ENCODE measurements around the gene NTM.

The NTM gene

DNA sequence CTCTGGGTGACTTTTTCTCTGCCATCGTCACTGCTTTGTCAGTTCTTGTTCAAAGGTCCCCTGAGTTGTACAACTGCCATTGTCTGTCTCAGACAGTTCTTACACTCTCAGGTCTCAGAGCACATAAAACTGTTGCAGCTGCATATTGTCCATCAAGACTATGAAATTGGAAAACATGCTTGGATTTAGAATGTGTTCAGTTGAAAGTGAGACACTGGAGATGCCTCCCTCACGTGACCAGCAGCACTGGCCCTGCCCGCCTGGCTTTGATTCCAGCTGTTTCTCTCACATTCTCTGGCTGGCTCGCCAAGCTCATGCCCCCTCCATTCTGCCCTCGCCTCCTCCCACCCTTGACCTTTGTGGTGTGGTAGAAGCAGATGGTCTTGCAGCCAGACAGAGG, 244.2 kb downstream of the NTM start:
- DNase-seq = no peak

DNA sequence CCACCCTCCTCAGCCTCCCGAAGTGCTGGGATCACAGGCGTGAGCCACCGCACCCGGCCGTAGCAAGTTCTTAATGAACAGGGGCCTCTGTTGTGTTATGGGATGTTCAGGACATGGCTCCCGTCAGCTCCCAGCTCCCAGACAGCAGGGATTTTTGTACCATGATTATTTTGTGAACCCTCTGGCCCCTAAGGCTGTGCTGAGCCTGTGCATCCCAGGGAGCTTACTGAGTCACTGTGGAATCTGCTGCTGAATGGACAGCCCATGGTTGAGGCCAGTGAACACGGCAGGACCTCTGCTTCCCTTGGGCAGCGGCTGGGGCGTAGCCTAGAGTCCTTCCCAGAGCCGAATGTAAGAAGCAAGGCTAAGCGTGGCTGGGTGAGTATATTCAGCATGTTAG, 245.2 kb downstream of the NTM start:
- no peak for DNase-seq

DNA sequence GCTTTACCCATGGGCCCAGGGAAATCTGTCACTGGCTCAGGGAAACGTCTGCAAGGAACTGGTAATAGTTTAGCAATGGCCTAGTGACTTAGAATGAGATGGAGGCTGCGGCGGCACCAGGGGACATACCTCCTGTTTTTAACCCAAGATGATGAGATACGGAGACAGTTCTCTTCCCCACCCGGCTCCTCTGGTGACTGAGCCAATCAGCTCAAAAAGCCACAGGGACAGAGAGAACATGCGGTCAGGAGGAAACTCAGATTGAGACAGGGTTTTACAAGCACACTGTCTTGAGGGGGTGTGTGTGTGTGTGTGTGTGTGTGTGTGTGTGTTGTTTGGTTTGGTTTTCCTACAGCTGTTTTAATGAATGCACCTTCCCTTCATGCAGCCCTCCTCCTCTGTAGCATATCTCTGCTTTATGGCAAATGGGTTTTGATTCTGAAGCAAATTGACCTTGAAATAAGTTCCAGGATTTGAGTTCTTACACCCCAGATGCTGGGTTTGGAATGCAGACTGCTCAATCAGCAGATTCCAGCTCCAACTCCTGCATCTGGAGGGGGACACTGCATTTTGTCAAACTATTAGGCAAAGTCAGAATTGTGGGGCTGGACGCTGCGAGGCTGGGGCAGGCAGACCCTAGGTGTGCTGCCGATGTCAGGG, 246.2 kb downstream of the NTM start:
- DNase-seq = no peak

DNA sequence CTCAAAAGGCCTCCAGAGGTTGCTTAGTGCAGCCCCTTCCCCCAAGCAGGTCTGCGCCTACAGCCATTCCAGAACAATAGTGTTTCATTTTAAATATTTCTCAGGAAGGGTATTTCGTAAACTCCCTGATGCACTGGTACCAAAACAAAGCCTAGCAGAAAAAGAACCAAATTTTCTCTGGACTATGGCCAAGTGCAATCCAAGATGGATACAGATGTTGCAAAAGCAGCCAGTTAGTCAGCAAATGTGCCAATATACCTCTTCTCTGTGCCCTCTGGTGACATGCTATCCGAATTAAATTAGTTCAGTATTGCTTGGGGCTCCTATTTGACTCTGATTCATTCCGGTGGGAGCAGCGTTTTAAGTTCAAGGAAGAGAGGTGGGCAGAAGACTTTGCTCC, 247.8 kb downstream of the NTM start:
- DNase-seq = no peak

DNA sequence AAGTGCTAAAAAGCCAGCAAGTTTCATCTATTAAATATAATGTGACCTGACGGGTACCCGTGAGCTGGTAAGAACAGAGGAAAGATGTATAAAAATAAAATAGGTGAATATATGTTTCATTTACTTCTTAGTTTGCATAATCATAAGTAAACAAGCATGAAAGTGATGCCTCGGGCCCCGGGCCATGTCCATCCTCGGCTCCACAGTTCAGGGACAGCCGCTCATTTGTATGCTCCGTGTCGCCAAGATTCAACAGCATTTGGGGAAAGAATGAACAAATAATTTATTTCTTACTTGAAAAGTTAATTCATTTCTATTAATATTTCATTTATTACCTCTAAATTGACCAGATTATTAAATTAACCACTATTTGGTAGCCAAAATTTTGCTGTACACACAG, 251.8 kb downstream of the NTM start:
- DNase-seq = no peak

DNA sequence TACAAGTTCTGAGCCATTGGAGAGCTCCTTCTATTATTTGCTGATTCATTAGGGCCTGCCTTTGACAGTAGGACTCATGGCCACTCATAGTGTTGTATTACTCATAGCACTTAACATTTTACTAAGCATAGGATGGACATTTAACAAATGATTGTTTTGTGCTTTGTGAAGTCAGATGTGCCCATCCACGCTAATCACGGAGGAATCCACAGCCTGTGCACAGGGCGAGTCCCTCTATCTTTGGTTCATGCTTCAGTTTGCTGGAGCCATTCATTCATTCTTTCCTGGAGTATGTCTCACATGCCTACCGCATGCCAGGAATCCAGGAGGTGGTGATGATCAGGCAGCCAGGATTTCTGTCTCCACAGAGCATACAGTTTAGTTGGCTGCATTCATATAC, 254.1 kb downstream of the NTM start:
- DNase-seq = no peak

DNA sequence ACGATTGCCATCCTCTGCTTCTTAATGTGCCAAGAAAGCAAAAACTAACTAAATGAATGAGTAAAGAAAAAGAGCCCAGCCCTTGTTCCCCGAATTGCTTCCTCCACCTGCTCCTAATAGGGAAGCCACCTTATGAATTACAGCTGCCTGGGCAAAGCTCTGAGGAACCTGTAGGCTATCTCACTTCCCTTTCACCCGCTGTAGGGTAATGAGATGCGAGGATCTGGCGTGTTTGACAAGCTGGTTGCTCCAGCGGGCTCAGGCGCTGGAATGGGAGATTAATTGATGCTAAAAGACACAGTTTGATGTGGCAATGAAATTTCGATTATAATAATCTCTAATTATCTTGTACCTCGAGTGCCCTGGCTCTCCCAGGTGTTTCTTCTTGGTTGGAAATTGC, 256.4 kb downstream of the NTM start:
- DNase-seq = no peak

DNA sequence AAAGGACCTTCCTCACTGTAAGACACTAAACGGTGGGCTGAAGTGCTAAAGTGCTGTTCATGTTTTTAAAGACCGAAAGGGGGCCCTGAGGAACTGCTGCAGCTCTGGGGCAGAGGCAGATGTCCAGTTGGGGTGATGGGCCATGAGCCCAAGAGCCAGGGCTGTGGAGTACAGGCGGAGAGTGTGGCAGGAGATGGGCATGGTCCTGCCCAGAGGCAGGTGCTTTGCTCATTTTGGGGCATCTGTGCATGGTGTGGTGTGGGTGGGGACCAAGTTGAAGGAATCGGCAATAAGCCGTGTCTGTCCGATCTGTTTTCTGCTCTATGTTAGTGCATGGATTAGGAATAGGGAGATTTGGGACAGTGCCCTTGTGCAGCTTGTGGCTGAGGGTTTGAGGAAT, 258.3 kb downstream of the NTM start:
- DNase-seq = no peak

DNA sequence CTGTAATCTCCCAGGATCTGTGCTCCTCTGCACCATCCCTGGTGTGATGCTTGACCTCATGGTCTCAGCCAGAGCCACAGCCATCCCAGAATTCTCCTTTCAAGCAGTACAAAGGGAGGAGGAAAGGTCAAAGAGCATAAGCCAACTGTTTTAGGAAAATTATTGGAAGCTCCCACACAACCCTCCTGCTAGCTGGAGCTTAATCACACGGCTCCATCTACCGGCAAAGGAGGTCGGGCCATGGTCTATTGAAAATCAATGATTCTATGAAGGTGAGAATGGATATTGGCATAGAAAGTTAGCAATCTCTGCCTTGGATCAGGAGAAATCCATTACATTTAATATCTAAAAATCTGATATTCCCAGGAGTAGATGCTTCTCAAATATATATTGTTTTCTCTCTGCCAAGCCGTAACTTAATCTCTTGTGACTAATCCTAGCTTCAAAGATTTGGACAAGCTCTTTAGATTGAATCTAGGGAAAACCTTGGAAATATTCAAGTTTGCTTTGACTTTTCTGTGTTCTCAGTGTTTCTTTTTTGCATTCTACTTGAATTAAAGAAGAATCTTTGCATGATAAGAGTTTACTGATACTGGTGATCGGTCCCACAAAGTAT, 259.6 kb downstream of the NTM start:
- no peak for DNase-seq

DNA sequence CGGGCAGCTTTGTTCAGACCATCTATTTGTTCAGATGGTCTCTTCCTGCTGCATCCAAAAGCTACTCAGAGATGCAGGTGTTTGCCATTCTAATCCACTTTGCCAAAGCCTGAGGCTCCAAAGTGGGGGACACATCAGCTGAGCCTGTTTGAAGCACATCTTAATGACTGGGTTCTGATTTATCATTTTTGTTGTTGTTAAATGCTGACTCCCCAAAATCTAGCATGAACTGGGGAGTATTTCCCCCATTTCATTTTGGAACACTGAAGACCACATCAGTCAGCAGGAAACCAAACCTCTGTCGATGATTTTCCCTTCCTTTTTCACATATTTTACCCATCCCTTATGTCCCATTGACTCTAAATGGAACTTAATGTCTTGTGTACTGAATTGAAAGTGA, 262.6 kb downstream of the NTM start:
- DNase-seq = no peak

DNA sequence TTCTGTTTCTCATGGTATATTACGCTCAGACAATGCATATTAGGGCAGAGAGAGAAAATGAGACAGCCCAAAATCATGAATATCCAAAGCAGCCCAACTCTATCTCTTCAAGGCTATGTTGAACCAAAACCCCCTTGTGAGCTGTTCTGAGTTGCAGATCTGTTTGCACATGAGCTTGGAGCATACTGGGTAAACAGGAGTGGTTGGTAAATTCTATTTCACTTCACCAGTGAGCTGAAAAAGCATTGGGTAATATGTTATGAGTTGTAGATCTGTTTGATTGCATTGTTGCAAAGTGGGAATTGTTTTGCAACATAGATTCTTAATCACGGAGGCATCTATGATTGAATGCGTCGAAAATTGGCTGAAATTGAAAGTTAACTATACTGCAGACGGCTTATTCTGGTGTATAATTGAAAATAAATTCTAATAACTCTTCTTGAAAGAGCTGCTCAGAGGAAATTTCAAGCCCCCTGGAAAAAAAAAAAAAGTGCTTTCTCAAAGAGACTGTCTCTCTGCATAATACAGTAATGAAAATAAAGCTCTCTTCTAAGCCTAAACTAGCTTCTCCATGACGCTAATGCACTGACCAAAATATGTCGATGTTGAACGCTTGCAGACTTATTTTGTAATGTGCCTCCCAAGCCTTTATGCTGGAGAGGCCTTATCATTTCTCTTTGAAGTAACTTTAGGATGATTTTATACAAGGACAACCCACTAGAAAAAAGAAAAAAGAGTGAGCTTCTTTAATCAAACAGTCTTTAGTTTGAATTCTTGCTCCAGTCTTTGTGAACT, 263.7 kb downstream of the NTM start:
- no peak for DNase-seq

DNA sequence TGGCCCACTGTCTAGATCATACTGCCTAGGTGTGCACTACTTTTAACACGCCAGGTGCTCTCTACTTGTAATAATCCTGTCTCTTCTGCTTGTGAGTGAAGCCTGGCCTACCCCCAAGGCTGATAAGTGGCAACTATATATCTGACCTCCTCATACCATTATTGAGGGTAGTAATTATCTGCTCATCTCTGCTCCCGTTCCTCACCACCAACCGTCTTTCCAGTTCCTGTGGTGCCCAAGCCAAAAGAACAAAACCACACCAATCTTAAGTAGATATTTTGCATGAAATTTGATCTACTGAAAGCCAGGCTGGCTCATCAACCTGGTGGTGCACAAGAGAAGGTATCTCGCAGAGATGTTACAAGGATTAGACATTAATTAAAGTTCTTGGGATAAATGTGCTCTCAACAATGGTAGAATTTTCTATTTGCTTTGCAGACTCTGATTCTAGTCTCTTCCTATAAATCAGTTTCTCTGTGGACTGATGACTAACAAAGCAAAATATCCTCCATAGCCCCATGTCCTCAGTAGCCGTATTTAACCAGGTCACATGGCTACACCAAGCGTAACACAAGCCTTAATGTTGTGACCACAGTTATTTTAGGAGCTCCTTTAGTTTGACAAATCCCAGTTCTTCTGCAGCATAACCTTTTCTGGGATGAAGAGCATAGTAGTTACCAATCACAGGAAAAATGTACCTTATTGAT, 267.2 kb downstream of the NTM start:
- DNase-seq = no peak

DNA sequence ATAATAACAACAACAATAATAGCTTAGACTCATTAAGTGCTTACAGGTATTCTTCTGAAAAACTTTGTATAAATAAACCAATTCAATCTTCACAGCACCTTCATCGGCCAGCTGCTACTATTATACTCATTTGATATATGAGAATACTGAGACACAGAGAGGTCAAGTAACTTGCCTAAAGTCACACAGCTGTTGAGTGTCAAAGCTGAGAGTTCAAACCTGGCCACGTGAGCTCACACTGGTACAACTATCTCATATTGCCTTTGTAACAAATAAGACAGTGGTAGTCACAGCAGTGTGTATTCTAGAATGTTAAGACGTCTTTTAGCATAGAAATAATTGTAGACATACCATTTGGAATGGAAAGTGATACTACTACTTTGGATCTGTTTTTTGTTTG, 268.5 kb downstream of the NTM start:
- DNase-seq = no peak

DNA sequence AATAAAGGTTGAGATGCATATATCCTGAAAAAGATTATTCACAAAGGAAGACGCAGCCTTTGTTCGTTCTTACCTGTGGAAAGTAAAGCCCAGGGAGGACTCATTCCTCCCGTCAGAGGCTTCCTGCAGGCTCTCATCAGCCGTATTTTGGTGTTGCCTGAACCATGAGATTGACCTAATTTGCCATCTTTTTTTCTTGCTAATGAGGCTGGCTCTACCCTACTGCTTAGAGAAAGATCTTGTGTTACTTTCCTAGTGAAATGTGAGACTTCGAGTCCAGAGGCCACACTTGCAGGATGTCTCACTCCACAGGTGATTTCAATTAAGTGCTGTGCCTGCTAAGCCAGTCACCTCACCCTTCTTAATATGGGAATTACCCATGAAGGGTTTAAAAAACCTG, 269.9 kb downstream of the NTM start:
- no peak for DNase-seq

DNA sequence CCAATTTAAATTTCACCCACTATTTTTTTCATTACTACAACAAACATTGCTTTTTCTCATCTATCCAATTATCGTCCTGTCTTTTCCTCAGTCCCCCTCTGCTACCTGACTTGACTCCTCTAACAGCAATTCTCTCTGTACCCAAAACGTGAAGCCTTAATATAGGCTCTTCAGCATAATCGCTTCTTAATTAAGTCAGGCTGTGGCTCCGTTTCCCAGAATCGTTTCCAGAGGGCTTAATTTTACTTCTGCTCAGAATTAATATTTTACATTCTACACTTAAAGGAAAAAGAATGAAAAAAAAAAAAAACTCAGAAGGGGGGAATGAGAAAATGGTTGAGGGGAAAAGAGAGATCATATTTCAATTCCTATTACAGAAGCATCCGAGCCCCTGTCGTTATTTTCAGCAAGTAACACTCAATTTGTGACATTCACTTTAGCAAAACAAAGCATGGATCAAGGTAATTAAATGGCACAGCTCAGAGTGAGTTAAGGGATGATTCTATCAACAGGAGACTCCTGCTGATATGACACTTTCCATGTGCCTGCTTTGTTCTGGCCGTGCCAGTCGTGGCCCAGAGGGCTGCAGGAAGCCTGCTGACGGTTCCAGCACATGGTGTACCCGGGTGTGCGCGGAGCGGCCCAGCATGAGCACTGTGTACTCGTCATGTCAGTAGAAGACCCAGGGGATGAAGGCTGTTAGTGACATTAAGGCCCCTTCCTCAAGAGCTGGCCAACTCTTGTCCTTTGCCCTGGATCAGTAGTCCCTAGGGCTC, 272.5 kb downstream of the NTM start:
- DNase-seq = no peak

DNA sequence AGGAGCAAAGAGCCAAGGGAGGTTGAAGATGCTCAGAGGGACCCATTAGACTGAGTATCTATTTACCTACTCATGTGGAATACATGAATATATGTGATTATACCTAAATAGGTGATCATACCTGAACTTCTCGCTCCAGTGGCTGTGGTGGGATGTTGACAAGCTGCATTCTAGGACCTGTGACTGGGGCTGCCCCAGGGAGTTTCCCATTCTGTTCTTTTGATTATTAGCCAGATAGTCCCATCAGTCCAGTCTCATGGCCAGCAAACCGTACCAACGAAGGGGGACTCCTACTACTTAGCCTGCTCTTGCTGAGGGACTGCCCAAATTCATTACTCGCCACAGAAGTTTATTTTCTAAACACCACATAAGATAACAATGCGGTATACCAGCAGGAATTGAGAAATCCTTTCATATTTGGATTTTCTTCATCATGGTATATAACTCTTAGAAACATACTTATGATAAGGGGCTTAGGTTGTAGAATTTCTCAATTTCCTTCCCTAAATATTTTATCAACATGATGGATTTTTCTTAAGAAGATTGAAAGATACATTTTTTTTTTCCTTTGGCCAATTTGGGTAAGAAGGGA, 273.9 kb downstream of the NTM start:
- no peak for DNase-seq

DNA sequence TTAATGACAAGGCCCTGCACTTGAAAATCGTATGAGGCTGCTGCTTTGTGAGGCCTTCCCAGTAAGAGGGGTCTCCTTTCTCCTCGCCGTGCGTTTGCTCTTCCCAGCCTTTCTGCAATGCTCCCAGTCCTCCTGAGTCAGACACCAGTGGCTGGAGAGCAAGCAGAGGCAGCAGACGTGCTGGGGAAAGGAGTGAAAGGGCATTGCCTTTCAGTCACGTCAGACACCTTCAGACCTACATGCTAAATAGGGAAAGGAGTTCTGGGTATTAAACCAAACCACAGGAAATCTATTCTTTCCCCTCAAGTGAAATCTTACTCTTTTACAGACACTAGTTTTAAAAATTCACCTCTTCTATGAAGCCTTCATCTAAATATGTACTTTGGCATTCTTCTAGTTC, 274.8 kb downstream of the NTM start:
- DNase-seq = no peak

DNA sequence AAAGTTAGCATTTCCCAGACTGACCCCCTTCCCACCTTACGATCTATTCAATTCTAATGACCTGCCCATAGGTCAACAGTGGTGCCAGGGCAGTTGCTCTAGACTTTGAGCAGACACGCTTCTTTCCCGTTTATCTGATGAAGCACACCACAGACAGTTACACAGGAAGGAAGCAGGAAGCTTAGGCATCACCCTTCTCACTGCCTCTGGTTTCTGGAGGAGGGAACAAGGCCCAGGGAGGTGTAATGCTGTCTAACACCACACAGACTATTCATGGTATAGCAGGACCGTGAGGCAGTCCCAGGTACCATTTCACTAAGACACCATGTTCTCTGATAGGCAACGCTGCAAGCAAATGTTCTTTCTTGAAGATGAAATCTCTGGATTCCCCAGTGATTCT, 279.4 kb downstream of the NTM start:
- no peak for DNase-seq

DNA sequence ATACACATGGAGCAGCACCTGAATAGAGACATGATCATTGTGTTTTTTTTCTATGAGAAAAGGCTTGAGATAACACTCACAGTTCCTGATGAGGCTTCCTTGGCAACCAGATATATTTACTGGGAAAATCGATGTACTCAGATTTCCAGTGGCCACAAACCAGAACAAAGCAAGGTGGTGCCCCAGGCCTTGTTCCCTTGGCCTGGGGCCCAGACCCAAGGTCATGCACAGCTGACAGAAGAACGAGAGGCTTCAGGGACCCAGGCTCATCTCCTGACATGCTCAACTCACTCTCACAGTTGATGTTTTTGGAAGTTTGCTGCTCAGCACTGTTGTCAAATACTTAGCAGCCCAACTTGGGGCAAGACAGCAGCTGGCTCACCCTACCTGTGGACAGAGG, 281.8 kb downstream of the NTM start:
- DNase-seq = no peak

DNA sequence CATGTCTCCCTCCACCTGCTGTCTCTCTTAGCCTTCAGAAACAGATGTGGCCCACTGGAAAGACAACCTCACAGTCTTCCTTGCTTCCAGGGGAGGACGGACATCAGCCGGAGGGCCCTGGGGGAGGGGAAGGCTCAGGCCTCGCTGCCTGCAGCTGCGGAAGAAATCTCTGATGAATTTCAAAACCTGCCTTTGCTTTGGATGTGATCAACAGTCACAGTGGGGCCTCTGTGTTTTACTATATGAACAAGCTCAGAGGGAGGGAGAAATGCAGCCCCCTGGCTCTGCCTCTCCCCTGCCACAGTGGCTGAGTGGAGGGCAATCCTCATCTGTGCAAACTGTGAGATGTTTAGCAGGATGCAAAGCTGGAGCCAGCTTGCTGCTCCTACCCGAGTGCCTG, 282.8 kb downstream of the NTM start:
- DNase-seq = no peak

DNA sequence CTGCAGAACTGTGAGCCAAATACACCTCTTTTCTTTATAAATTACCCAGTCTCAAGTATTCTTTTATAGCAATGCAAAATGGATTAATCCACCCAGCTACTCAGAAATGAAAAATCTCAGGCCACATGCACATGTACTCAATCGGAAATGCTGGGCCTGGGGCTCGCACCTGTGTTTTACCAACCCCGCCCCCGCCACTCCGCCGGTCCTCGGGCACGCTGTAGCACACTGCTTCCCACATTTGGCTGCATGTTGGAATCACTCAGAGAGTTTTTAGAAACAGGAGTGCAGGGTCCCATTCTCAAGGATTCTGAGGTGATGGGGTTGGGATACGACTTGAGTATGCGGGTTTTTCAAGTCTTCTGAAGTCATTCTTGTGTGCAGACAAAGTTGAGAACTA, 284.4 kb downstream of the NTM start:
- no peak for DNase-seq

DNA sequence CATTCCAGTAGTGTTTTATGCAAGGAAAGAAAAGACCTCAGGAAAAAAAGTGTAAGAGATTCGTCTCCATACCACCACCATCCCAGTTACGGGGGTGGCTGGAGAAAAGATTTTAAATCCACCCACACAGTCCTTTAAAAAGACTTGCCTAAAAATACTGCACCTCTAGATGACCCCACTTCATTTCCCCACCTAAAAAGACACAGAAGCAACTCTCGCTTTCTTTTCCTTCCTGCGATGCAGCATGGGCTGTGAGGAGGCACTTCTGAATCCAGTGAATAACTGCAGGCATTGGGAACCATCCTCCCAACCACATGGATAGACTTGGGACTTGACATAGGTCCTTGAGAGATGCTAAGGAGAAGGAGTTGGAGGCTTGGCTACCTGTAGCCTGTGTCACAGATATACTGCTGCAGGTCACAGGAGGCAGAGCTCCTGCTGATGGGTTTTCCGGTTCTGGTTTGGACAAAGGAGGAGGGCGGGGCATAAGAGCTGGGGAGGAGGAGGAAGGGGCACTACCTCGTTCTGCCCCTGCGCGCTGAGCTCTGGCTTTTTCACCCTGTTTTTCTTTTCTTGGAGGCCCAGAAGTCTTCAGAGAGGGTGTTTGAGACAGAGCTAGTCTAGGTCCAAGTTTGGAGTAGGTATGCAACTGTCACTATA, 285.9 kb downstream of the NTM start:
- no peak for DNase-seq

Data from suppressor macrophage treated with lipopolysaccharide for 1 hour (primary cell).